Chondrocyte (in vitro differentiated cells): Measurements from ENCODE around the gene NPY1R. TPM values are rescaled to one million over a fixed set of nuclear protein-coding genes. Genes with fewer than 3 reads are reported as not detected.
A peak's percentile ranks its signal among the peaks of the same experiment; 100 is the strongest.

Experiments
- DNase-seq: peaks from one replicate; pipeline ENCODE4 v3.0.0; 2021; ENCODE audit warnings: mixed read lengths, low spot score
- H3K27ac Mint-ChIP-seq: one replicate; pipeline ENCODE4 v1.8.0; 2021; ENCODE audit warnings: mild to moderate bottlenecking, moderate library complexity, mixed read lengths; ENCODE audit not compliant: unreplicated experiment
- H3K27me3 Mint-ChIP-seq: 2 replicates; pipeline ENCODE4 v1.8.0; 2021; ENCODE audit warnings: low read depth, mixed read lengths
- H3K36me3 Mint-ChIP-seq: 2 replicates; pipeline ENCODE4 v1.8.0; 2021; ENCODE audit warnings: low read depth, mixed read lengths
- H3K4me1 Mint-ChIP-seq: 2 replicates; pipeline ENCODE4 v1.8.0; 2021; ENCODE audit warnings: low read depth, mild to moderate bottlenecking, mixed read lengths
- H3K4me3 Mint-ChIP-seq: one replicate; pipeline ENCODE4 v1.8.0; 2021; ENCODE audit warnings: mild to moderate bottlenecking, moderate library complexity, mixed read lengths; ENCODE audit not compliant: unreplicated experiment
- H3K9me3 Mint-ChIP-seq: 2 replicates; pipeline ENCODE4 v1.8.0; 2021; ENCODE audit warnings: low read depth, mixed read lengths
- CTCF ChIP-seq: fragments of 200-600 bp; sonication (generic); IDR thresholded peaks from 2 replicates; pipeline ENCODE4 v1.5.0; 2021; ENCODE audit warnings: antibody characterized with exemption, mild to moderate bottlenecking, moderate library complexity
- total RNA-seq: library from RNA; stranded (reverse); gene quantifications from 3 replicates; pipeline ENCODE4 v1.2.1, GENCODE V29; 2021

Gene NPY1R
- total RNA-seq, 1 donor from 2014 or later, result 0.22 TPM

GRCh38 chr4:163356104-163356503 is 23.7 kb upstream of the NPY1R start:
- peak; percentile 11 for TF ChIP-seq CTCF
- H3K4me3 Mint-ChIP-seq, result no peak overlapping the region
- no peaks in the 10 kb centered on the region for H3K9me3 Mint-ChIP-seq
- no peaks in the 10 kb centered on the region for H3K36me3 Mint-ChIP-seq
- no peak overlapping the region for H3K27ac Mint-ChIP-seq
- DNase-seq, result no peak
- H3K27me3 Mint-ChIP-seq, result peaks cover 19% of the 10 kb centered on the region
- no peaks in the 10 kb centered on the region for H3K4me1 Mint-ChIP-seq

GRCh38 chr4:163353054-163353453 is 20.7 kb upstream of the NPY1R start:
- Mint-ChIP-seq H3K36me3 (no peaks in the 10 kb centered on the region), H3K27me3 (peaks cover 25% of the 10 kb centered on the region), H3K27ac (no peak overlapping the region), H3K4me3 (no peak overlapping the region), H3K4me1 (no peaks in the 10 kb centered on the region), H3K9me3 (no peaks in the 10 kb centered on the region)
- no peak for TF ChIP-seq CTCF
- no peak for DNase-seq

GRCh38 chr4:163350672-163351071 is 18.3 kb upstream of the NPY1R start:
- Mint-ChIP-seq H3K4me3 (no peak overlapping the region), H3K9me3 (no peaks in the 10 kb centered on the region), H3K27me3 (peaks cover 34% of the 10 kb centered on the region), H3K27ac (no peak overlapping the region), H3K4me1 (no peaks in the 10 kb centered on the region), H3K36me3 (no peaks in the 10 kb centered on the region)
- TF ChIP-seq CTCF, result no peak
- DNase-seq, result no peak

- DNase-seq, result peak; percentile 82
- Mint-ChIP-seq H3K27me3 (peaks cover 48% of the 10 kb centered on the region), H3K27ac (no peak overlapping the region), H3K4me3 (peak overlapping the region; percentile 46), H3K36me3 (peaks cover 1% of the 10 kb centered on the region), H3K4me1 (peaks cover 7% of the 10 kb centered on the region), H3K9me3 (no peaks in the 10 kb centered on the region)
- TF ChIP-seq CTCF, result no peak
These were observed 12.0 kb upstream of the NPY1R start for GRCh38 chr4:163344147-163345125.

GRCh38 chr4:163343604-163344146 is 11.3 kb upstream of the NPY1R start, which contains the start of gene NPY5R:
TSS of gene NPY5R (plus strand) at chr4:163343892. CDS start at chr4:163350274, 6,382 bp downstream.
- no peak for DNase-seq
- H3K4me1 Mint-ChIP-seq, result peaks cover 7% of the 10 kb centered on the region
- H3K27ac Mint-ChIP-seq, result no peak within 1 kb of the TSS

More at GRCh38 chr4:163343604-163344146, 11.3 kb upstream of the NPY1R start, which contains the start of gene NPY5R:
- no peaks in the 10 kb centered on the region for H3K9me3 Mint-ChIP-seq
- peaks cover 1% of the 10 kb centered on the region for H3K36me3 Mint-ChIP-seq
- H3K4me3 Mint-ChIP-seq, result peak within 1 kb of the TSS; percentile 46
- TF ChIP-seq CTCF, result no peak
- peaks cover 49% of the 10 kb centered on the region for H3K27me3 Mint-ChIP-seq
